ENCODE results near the gene COL9A3.
A peak's percentile ranks its signal among the peaks of the same experiment; 100 is the strongest.

COL9A3 gene

DNA sequence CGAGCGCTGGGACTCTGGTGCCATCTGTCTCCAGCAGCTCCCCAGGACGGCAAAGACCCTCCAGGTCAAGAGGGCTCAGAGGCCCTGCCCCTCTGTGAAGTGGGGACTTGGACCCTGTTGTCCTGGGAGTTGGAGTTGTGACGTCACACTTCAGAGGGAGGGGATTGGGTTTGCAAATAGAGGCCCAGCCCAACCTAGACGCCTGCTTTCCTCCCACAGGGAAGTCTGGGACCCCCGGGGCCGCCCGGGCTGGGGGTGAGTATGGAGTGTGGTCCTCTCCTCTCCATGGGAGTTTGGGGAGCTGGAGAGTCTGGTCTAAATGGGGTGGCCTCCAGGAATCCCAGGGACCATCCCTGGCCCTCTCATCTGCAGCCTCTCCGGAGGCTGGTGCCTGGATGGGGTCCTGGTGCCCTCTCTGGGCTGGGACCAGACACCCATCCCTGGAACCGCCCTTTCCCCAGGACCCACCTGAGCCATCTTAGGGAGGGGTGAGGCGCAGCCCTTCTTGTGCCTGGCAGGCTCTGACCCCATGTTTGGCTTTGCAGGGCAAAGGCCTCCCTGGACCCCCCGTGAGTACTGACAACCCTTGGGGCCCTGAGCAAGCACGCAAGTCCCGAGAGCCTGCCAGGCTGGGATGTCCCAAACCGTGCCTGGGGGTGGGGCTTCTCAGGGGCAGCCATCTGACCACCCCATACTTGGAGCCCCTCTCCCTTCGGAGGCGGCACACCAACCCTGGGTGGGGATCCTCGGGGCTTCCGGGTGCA lies 4.3 kb downstream of the COL9A3 start:
- intact Hi-C loops (cut with DNase I) = no loop called here
- no peak for DNase-seq

DNA sequence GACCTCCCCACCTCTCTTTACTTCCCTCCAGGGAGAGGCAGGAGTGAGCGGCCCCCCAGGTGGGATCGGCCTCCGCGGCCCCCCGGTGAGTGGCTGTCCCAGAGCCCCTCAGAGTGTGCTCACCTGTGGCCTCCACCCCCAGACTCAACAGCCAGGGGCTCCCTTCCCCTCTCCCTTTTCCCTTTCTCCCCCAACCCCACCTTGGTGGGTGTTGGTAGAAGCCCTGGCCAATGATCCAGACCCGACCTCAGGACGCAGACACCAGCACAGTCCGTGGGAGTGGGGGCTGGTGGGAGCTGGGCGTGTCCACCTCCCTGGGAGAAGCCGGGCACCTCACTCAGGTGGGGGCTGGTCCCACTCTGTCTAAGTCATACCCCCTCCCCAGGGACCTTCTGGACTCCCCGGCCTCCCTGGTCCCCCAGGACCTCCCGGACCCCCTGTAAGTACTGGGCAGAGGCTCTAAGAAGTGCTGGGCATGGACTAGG lies 4.9 kb downstream of the COL9A3 start:
- intact Hi-C loops (cut with DNase I) = no loop called here

DNA sequence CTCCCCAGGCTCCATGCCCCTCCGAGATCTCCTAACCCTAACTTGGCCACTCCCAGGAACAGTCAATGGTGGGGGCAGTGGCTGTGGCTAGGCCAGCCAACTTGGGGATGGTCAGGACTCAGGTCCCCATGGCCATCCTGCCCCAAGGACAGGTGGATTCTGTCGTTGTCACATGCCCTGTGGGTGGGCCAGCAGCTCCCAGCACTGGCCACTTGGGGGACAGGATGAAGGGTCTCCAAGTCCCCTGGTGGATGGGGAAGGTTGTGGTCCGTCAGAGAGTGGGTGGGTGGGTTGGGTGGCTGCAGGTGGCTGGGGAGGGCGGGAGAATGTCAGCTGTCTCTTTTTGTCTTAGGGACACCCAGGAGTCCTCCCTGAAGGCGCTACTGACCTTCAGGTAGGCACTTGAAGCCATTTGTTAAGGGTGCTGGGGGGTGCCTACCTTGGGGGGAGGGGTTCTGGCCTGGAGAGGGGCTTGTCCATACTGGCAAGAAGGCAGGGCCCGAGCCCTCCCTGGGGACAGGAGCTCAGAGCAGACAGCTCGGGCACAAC lies 5.5 kb downstream of the COL9A3 start:
- intact Hi-C loops (cut with DNase I) = no loop called here
- DNase-seq = no peak

More for the DNA sequence above, 4.9 kb downstream of the COL9A3 start:
- DNase-seq = no peak

DNA sequence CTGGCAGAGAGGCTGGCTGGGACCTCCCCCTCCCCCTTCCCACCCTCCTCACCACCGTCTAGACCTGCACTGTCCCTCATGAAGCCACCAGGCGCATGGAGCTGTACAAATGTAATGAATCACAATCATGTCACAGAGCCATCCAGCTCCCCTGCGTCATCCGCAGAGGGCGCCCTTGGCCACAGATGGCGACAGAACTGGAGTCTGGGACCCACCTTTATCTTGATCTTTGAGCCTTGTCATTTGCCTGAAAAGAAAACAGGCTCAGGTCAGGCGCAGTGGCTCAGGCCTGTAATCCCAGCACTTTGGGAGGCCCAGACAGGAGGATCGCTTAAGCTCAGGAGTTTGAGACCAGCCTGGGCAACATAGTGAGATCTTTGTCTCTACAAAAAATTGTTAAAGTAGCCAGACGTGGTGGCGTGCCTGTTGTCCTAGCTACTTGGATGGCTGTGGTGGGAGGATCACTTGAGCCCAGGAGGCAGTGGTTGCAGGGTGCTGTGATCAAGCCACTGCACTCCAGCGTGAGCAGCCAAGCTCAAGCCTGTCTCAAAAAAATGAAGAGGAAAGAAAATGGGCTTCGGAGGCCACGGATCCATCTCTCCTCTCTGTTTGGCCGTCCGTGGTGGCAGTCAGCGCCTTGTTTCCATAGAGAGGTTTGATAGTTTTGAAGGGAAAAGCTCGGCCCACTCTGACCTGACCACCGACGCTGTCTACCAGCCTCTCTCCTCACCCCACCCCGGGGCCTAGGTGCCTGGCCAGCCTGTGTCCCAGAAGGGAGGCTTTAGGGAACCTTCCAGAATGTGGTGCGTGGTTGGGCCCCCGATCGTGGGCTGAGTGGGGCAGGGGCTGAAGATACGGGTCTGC lies 6.2 kb downstream of the COL9A3 start:
- DNase-seq = peak in 2 of 10 donors; percentile 56 to 93
- intact Hi-C loops (cut with DNase I) = no loop called here

DNA sequence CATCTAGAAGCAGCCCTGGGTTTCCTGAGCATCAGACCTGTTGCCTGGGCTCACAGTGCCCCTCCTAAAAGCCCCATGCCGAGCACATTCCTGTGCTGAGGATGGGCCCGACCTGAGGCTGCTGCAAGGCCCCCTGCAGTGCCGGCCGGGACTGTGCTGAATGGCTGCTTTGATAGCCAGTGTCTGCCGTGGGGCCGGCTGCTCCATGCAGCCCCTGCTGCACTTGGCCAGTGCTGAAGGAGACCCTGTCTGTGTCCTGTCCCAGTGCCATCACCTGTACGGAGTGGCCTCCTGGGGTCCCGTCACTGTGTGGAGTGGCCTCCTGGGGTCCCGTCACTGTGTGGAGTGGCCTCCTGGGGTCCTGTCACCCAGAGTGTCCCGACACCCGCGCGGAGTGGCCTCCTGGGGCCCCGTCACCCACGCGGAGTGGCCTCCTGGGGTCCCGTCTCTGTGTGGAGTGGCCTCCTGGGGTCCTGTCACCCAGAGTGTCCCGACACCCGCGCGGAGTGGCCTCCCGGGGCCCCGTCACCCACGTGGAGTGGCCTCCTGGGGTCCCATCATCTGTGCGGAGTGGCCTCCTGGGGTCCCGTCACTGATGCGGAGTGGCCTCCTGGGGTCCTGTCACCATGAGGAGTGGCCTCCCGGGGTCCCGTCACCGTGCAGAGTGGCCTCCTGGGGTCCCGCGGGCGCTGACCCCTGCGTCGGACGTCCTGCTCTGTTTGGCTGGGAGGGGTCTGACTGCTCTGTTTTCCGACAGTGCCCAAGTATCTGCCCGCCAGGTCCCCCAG lies 7.0 kb downstream of the COL9A3 start:
- no peak for DNase-seq
- intact Hi-C loops (cut with DNase I) = no loop called here

DNA sequence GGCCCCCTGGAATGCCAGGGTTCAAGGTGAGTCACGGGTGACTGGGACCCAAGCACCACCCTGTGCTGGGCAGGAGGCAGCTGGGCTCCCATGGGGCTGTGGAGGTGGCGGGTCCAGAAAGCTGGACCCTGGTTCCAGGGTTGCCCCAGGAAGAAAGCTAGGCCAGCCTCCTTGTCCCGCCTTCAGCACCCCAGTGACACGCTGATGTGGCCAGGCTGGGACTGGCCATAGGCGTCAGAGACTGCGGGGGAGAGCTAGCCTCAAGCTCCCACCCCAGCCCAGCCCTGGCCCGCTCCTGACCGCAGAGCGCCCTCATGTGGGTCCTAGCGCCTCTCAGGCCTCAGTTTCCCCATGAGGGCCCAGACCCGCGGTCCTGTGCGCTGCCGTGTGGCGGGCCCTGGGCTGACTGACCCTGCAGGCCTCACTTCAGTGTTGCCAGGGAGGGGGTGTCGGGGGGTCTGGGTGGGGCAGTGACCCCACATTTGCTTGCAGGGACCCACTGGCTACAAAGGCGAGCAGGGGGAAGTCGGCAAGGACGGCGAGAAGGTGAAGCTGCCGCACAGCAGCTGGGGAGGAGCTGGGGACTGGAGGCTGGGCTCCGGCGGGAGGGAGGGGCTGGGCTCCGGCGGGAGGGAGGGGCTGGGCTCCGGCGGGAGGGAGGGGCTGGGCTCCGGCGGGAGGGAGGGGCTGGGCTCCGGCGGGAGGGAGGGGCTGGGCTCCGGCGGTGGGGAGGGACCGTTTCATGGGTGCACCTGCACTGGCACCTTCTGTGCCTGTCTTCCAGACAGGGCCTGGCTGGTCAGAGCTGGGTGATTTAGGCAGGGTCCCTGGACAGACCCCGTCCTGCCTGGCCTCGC lies 7.9 kb downstream of the COL9A3 start:
- intact Hi-C loops (cut with DNase I) = no loop called here
- DNase-seq = no peak

DNA sequence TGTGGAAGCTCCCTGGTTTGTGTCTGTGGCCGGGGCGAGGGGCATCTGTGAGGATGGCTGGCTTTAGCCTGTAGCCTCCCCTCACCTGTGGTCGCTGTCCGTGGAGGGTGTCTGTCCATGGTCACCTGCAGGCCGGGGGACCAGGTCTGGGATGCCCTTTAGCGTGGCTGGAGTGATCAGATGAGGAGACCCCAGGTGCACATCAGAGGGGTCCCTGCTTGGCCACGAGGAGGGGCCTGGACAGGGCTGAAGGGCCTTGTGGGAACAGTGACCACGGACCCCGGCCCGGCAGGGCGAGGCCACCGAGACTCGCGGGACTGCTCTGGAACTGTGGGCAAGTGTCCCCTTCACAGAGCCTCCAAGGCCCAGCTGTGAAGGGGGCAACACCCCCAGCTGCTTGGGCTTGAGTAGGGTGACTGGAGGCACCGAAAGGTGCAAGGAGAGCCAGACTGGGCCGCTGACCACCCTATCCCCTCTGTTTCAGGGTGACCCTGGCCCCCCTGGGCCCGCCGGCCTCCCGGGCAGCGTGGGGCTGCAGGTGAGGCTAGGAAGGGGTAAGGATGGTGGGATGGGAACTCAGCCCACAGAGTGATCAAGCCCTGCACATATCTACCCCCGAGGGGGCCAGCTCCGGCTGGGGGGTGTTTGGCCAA lies 8.6 kb downstream of the COL9A3 start:
- intact Hi-C loops (cut with DNase I) = no loop called here
- DNase-seq = no peak

DNA sequence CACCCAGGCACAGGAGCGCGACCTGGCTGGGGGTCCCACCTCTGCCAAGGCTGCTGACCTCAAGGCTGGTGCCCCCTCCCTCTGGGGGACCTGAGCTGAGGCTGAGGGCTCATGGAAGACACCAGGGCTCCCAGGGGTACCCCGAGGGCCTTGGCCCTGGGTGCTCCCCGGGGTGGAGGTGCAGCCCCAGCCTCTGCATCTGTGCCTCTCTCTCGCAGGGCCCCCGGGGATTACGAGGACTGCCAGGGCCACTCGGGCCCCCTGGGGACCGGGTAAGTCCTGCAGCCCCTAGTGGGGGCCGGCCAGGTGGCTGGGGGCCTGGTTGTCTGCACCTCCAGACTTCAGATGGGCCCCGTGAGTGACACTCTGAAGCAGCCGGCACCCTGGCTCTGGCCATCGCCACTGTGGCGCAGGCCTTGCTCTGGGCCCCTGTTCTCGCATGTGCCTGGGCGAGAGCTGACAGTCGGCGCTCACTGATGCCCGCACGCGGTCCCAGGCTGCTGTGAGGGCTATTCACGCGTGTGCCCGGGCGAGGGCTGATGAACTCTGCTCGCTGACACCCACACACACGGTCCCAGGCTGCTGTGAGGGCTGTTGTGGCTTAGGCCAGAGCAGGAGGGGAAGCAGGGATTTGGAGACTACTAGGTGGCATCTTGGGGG lies 9.3 kb downstream of the COL9A3 start:
- intact Hi-C loops (cut with DNase I) = no loop called here
- no peak for DNase-seq

DNA sequence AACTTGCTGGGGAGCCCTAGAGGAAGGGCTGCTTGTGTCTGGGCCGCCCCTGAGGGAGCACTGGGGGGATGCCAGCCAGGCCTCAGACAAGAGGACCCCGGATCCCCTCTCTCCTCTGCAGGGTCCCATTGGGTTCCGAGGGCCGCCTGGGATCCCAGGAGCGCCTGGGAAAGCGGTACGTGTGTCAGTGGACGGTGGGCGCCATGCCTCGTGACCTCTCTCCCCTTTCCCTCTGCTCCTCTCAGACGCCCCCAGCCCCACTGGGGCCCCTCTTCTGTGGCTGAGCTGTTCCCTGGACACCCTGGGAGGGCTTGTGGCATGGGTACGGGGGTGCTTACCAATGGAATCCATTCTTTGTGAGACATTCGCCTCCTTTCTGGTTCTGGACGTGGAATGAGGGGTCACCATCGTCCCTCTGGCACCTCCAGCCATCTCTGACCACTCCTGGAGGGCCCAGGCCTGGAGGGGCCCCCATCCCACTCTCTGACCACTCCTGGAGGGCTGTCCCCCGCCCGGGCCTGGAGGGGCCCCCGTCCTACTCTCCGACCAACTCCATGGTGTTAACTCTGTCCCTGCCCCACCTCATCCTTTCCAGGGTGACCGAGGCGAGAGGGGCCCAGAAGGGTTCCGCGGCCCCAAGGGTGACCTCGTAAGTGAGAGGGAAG lies 9.9 kb downstream of the COL9A3 start:
- DNase-seq = no peak
- intact Hi-C loops (cut with DNase I) = no loop called here

DNA sequence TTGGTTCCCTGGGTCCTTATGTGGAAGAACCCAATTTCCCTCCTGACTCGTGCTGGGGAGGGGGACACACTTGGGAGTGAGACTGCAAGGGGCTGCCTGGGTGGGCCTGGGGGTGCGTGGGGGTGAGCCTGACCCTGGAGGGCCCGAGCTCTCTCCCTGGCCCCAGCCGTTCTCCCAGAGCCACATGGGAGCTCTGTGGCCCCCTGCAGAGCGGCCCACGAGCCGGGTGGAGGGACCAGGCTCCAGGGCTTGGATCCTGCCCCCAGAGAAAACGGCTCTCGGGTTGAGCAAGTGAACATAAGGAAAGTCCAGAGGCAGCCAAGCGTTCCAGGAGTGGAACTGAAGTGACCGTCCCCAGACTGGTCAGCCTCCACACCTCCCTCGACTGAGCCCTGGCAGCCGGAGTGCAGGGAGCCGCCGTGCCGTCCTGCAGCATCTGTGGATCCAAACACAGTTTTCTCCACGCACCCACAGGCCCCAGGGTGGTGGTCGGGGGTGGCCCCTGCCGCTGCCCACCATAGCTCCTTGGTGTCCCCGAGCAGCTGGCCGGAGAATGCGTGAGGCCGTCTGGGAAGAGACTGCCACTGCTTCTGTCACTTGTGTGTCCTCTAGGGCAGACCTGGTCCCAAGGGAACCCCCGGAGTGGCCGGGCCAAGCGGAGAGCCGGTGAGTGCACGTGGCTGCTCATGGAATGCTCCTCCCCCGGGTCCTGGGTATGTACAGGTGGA lies 10.6 kb downstream of the COL9A3 start:
- no peak for DNase-seq
- intact Hi-C loops (cut with DNase I) = no loop called here

DNA sequence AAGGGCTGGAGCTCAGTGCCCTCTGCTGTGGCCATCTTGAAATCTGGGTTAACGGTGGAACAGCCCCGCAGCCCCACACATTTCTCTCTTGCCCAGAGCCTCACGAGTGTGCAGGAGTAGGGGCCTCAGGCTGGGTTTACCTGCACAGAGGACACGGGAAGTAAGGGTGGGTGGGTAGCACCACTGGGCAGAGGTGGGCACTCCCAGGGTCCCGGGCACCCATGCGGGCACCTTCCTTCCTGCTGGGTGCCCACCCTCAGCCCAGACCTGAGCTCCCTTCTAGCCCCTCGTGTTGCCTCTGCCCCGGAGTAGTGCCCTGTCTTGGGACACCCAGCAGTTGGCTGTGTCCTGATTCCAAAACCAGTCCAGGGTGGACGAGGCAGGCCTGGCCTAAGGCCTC lies 11.2 kb downstream of the COL9A3 start:
- intact Hi-C loops (cut with DNase I) = no loop called here
- DNase-seq = no peak

DNA sequence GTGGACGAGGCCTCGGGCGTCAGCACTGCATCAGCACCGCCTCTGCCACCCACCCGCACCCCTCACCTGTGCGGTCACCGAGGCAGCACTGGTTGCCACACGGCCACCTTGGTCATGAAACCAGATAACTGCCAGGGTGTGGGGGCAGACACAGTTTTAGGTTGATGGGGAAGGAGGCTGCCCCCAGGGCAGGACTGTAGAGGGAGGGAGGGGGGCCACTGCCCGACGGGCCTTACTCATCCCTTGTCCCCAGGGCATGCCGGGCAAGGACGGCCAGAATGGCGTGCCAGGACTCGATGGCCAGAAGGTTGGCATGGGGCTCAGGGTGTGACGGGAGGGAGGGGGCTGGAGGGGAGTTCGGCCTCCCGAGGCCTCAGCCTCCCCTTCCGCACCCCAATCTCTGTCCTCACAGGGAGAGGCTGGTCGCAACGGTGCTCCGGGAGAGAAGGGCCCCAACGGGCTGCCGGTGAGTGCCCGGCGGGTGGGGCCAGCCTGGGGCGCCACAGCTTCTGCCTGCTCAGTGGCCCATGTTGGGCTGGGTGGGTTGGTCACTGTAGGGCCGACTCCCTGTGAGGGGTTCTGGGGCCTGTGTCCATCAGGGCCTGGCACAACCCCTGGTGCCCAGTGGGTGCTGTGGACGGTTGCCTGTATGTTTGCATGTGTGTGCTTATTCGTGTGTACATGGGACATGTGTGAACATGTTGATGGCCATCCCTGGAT lies 11.8 kb downstream of the COL9A3 start:
- intact Hi-C loops (cut with DNase I) = no loop called here
- DNase-seq = no peak

DNA sequence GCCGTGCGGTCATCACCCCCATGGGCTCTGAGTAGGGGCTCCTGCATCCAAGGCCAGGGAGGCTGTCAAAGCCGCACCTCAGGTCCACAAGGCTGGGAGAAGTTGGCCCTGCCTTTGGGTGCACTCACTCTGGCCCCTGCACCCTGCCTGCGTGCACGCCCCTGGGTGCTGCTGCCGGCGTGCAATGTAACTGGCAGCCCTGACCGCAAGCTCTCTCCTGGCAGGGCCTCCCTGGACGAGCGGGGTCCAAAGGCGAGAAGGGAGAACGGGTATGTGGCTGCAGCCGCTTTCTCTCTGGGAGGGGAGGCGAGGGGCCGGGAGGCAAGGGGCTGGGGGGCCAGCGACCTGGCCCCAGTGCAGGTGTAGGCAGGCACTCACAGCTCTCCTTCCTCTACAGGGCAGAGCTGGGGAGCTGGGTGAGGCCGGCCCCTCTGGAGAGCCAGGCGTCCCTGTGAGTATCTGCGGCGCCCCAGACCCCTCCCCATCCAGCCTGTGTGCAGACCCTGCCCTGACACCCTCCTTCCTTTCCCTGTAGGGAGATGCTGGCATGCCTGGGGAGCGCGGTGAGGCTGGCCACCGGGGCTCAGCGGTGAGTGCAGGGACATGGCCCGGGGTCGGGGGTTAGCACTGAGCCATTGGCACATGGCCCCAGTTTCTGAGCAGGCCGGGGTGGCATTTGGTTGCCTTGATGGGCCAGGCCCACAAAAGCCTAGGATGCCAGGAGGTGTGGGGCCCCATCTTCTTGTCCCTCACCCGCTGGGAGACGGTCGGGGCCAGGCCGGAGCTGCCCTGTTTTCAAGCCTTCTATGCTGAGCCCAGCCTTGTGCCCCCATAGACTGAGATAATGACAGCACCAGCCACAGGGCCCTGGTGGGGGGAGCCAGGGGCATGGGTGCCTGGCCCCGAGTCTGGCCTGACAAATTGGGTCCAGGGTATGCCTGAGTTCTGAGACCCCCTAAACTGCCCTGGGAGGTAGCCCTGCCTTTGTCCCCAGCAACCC lies 12.7 kb downstream of the COL9A3 start:
- intact Hi-C loops (cut with DNase I) = no loop called here
- DNase-seq = peak in 1 of 10 donors; percentile 39

DNA sequence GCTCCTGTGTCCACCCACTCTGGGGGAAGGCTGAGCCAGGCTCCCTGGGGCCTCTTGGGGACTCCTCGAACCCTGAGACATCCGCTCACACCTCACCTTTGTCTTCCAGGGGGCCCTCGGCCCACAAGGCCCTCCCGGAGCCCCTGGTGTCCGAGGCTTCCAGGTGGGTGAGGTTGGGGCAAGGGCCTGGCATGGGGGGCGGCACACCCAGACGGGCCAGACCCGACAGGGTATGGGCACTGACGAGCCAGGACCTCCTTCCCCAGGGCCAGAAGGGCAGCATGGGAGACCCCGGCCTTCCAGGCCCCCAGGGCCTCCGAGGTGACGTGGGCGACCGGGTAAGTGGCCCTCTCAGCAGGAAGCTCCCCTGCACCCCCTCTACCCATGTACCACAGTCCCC lies 13.4 kb downstream of the COL9A3 start:
- DNase-seq = peak in 1 of 10 donors; percentile 52
- intact Hi-C loops (cut with DNase I) = no loop called here

DNA sequence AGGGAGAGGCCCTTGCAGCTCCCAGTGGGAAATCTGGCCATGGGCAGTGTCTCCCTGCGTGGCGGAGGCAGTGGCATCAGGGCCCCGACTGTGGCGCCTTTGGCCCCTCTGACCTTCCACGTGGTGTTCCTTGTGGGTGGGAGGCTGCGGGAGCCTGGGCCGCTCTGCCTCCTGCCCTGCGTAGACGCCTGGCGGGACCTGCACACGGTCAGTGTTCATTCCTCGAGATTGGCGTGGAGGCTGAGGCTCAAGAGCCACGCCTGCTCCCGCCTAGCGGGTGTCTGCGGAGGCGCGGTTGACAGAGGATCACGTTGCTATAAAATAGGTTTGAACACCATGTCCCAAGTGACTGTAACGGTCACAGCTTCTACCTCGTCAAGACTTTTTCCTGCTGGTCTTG lies 14.0 kb downstream of the COL9A3 start:
- intact Hi-C loops (cut with DNase I) = no loop called here
- peak in 1 of 10 donors; percentile 69 for DNase-seq

Data from posterior cingulate gyrus (tissue), 11 donors.